ENCODE results near the gene KCND1.
"Not testable (repeated sequence)": the region's sequence is repeated elsewhere in the genome, so short reads cannot be mapped to it uniquely, and the experiment has no call there.

DNA sequence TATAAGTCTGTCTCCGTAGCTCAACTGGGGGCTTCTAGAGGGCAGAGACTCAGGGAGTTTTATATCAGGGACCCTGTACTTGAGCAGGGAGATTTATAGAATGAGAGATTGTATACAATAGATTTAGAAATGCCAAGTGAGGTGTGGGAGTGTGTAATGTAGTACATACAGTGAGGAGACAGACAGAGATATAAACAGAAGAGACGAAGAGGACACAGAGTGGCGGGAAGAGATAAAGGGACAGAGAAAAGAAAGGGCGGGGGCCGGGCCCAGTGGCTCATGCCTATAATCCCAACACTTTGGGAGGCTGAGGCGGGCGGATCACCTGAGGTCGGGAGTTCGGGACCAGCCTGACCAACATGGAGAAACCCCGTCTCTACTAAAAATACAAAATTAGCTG lies 8.7 kb upstream of the KCND1 start:
- TF ChIP-seq, protein P1, sequence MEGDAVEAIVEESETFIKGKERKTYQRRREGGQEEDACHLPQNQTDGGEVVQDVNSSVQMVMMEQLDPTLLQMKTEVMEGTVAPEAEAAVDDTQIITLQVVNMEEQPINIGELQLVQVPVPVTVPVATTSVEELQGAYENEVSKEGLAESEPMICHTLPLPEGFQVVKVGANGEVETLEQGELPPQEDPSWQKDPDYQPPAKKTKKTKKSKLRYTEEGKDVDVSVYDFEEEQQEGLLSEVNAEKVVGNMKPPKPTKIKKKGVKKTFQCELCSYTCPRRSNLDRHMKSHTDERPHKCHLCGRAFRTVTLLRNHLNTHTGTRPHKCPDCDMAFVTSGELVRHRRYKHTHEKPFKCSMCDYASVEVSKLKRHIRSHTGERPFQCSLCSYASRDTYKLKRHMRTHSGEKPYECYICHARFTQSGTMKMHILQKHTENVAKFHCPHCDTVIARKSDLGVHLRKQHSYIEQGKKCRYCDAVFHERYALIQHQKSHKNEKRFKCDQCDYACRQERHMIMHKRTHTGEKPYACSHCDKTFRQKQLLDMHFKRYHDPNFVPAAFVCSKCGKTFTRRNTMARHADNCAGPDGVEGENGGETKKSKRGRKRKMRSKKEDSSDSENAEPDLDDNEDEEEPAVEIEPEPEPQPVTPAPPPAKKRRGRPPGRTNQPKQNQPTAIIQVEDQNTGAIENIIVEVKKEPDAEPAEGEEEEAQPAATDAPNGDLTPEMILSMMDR (conservative IDR thresholded peaks at IDR 0.05; ENCODE audit: low read depth, low read length): not testable (repeated sequence)
- TF ChIP-seq EZH2 (IDR thresholded peaks at IDR 0.05; ENCODE audit: low read length, unreplicated experiment): not testable (repeated sequence)

Data from PC-3 (cell line).